Right atrium auricular region (tissue), 2 donors: ENCODE measurements around the gene KRTAP4-9. TPM values are rescaled to one million over a fixed set of nuclear protein-coding genes. Genes with fewer than 3 reads are reported as not detected.
"Not testable (repeated sequence)": the region's sequence is repeated elsewhere in the genome, so short reads cannot be mapped to it uniquely, and the experiment has no call there.

ENCODE experiments used
- DNase-seq: peaks from one replicate; pipeline ENCODE4 v3.0.0-alpha.2; 2019; ENCODE audit warnings: low spot score
- H3K27ac ChIP-seq, 2 donors: fragments of 200-600 bp; sonication (generic); 1 replicate in 1 of 2; 2 replicates in 1 of 2; pipeline ENCODE4 v1.5.1; 2016 to 2019
- H3K27me3 ChIP-seq, 2 donors: fragments of 200-600 bp; sonication (generic); one replicate each; pipeline versions ENCODE4 v1.5.1 to v1.6.0; 2017 to 2019
- H3K36me3 ChIP-seq: fragments of 200-600 bp; sonication (generic); one replicate; pipeline ENCODE4 v1.5.1; 2016
- H3K4me1 ChIP-seq, 2 donors: fragments of 200-600 bp; sonication (generic); one replicate each; pipeline versions ENCODE4 v1.5.1 to v1.6.0; 2017 to 2019
- H3K4me3 ChIP-seq, 2 donors: fragments of 200-600 bp; sonication (generic); 1 replicate in 1 of 2; 2 replicates in 1 of 2; pipeline ENCODE4 v1.5.1; 2017 to 2019; ENCODE audit warnings: mild to moderate bottlenecking in 1 of 2, moderate library complexity in 1 of 2
- H3K9me3 ChIP-seq, 2 donors: fragments of 200-600 bp; sonication (generic); one replicate each; pipeline ENCODE4 v1.5.1; 2019
- CTCF ChIP-seq, 2 donors: fragments of 200-600 bp; sonication (generic); IDR thresholded peaks; one replicate each; pipeline ENCODE4 v1.5.1; 2019; ENCODE audit warnings: antibody characterized with exemption in 2 of 2
- total RNA-seq, 2 donors: library from RNA; depleted of rRNA; stranded (reverse); fragments of >200 nt; gene quantifications; one replicate each; pipeline ENCODE4 v1.1.0, GENCODE V29; 2016

Gene KRTAP4-9
- total RNA-seq = not detected

- H3K4me3 ChIP-seq, DNase-seq, H3K4me1 ChIP-seq, H3K27ac ChIP-seq, H3K27me3 ChIP-seq, H3K9me3 ChIP-seq, H3K36me3 ChIP-seq: not testable (repeated sequence)
Observed at GRCh38 chr17:41105347-41105746, at the start of gene KRTAP4-9. Gene KRTAP4-9, plus strand, starts transcription at chr17:41105389. Its CDS starts 0 bp downstream, at chr17:41105389.

- H3K27me3 ChIP-seq = no peaks in the 10 kb centered on the region
- no peak for TF ChIP-seq CTCF (IDR thresholded peaks at IDR 0.05)
Observed at GRCh38 chr17:41057547-41057946, 47.6 kb upstream of the KRTAP4-9 start.

GRCh38 chr17:41058741-41059140 is 46.4 kb upstream of the KRTAP4-9 start:
- no peak for DNase-seq
- no peaks in the 10 kb centered on the region for H3K4me1 ChIP-seq
- H3K27ac ChIP-seq = no peak overlapping the region
- TF ChIP-seq CTCF (IDR thresholded peaks at IDR 0.05) = no peak
- no peaks in the 10 kb centered on the region for H3K36me3 ChIP-seq
- no peak overlapping the region for H3K4me3 ChIP-seq
- peaks cover 0 to 9% of the 10 kb centered on the region in 2 donors for H3K9me3 ChIP-seq
- no peaks in the 10 kb centered on the region for H3K27me3 ChIP-seq

More at GRCh38 chr17:41057547-41057946, 47.6 kb upstream of the KRTAP4-9 start:
- Histone ChIP-seq H3K4me3 (no peak overlapping the region), H3K27ac (no peak overlapping the region), H3K9me3 (peaks cover 0 to 16% of the 10 kb centered on the region in 2 donors), H3K36me3 (no peaks in the 10 kb centered on the region), H3K4me1 (no peaks in the 10 kb centered on the region)
- DNase-seq = no peak

GRCh38 chr17:41059276-41060051 is 45.7 kb upstream of the KRTAP4-9 start:
- not testable (repeated sequence) for H3K36me3 ChIP-seq, H3K9me3 ChIP-seq, H3K27ac ChIP-seq, H3K27me3 ChIP-seq, H3K4me3 ChIP-seq, DNase-seq, H3K4me1 ChIP-seq

GRCh38 chr17:41060052-41060604 is 45.1 kb upstream of the KRTAP4-9 start, which contains the start of gene KRTAP2-3:
Gene KRTAP2-3, minus strand, starts transcription at chr17:41060114. Its CDS starts 64 bp downstream, at chr17:41060050.
- Histone ChIP-seq H3K27ac (no peak within 1 kb of the TSS), H3K36me3 (no peaks in the 10 kb centered on the region), H3K9me3 (peaks cover 0 to 8% of the 10 kb centered on the region in 2 donors), H3K4me1 (no peaks in the 10 kb centered on the region), H3K4me3 (no peak within 1 kb of the TSS), H3K27me3 (no peaks in the 10 kb centered on the region)
- DNase-seq = no peak
- TF ChIP-seq CTCF (IDR thresholded peaks at IDR 0.05) = no peak

- TF ChIP-seq CTCF (IDR thresholded peaks at IDR 0.05) = no peak
- DNase-seq = no peak
- Histone ChIP-seq H3K27ac (no peak overlapping the region), H3K36me3 (no peaks in the 10 kb centered on the region), H3K27me3 (no peaks in the 10 kb centered on the region), H3K4me3 (no peak overlapping the region), H3K4me1 (no peaks in the 10 kb centered on the region), H3K9me3 (peaks cover 0 to 8% of the 10 kb centered on the region in 2 donors)
Observed at GRCh38 chr17:41061964-41062363, 43.2 kb upstream of the KRTAP4-9 start.
